GM13976 (cell line): ENCODE measurements around the gene TBL1XR1.
A peak's percentile ranks its signal among the peaks of the same experiment; 100 is the strongest.
"Not testable (repeated sequence)": the region's sequence is repeated elsewhere in the genome, so short reads cannot be mapped to it uniquely, and the experiment has no call there.

Experiments
- DNase-seq: peaks from one replicate; pipeline ENCODE4 v3.0.0; 2012; ENCODE audit warnings: low spot score
- CTCF ChIP-seq: IDR thresholded peaks from 2 replicates; pipeline ENCODE4 v1.5.1; 2012; ENCODE audit warnings: borderline replicate concordance, mild to moderate bottlenecking; ENCODE audit not compliant: insufficient read depth; ENCODE audit errors: extremely low read depth, missing control alignments, control extremely low read depth
- in situ Hi-C: fragments of 300-500 bp; cut with MboI; formaldehyde crosslinking; loops from one replicate; pipeline ENCODE4 v1.12.0; 2022; ENCODE audit warnings: low sequenced_read_pairs, mixed read lengths, inconsistent platforms; ENCODE audit not compliant: unreplicated experiment

The TBL1XR1 gene

DNA sequence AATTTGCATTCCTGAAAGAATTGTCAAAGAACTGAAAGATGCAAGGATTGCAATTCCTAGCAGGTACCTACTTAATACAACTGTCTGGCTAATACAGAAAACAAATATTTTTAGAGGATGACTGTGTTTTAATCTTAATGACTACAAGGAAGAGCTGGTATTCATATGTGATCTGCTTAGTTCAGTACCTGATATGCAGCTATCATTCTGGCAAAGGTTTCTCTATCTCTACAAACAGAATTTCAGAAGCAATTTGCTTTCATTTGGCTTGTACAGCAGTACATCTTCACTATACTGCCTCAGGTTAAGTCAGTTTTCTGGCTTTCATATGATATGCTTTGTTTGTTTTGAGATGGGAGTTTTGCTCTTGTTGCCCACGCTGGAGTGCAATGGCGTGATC lies 51.3 kb downstream of the TBL1XR1 start:
- no peak for DNase-seq
- no peak for TF ChIP-seq CTCF
- in situ Hi-C loops: no loop called here

- peak; percentile 38 for DNase-seq
- in situ Hi-C loops: no loop called here
- no peak for TF ChIP-seq CTCF
Measured at GRCh38 chr3:177145381-177145780, 51.9 kb downstream of the TBL1XR1 start.

DNA sequence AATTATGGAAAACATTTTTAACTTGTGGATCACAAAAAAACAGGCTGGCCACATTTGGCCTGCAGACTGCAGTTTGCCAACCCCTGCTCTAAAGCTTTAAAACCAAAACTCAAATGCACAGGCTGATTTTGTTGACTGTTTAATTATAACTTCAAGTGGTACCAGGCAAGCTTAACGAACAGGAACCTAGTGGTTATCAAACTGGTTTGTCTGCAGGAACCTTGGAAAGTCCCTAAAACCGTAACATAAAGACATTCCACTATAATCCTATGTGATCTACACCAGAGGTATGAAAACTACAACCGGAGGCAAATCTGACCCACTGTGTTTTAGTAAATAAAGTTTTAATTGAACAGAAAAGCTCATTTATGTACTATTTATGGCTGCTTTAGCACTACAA lies 52.4 kb downstream of the TBL1XR1 start:
- DNase-seq: peak; percentile 63
- no peak for TF ChIP-seq CTCF
- in situ Hi-C loops: no loop called here

- no peak for TF ChIP-seq CTCF
- no peak for DNase-seq
- in situ Hi-C loops: no loop called here
Measured at GRCh38 chr3:177141899-177142646, 55.2 kb downstream of the TBL1XR1 start.

GRCh38 chr3:177141471-177141870 lies 55.8 kb downstream of the TBL1XR1 start:
- in situ Hi-C loops: no loop called here

DNA sequence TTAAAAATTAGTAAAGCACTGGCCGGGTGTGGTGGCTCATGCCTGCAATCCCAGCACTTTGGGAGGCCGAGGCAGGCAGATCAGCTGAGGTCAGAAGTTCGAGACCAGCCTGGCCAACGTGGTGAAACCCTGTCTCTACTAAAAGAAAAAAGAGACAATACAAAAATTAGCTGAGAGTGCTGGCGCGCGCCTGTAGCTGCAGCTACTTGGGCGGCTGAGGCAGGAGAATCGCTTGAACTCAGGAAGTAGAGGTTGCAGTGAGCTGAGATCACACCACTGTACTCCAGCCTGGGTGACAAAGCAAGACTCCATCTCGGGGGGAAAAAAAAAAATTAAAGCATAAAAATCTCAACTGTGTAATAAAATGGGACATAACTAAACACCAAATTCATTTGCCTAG lies 58.1 kb downstream of the TBL1XR1 start:
- in situ Hi-C loops: not testable (repeated sequence)

More at GRCh38 chr3:177141471-177141870, 55.8 kb downstream of the TBL1XR1 start:
- TF ChIP-seq CTCF: no peak
- DNase-seq: no peak

GRCh38 chr3:177137774-177138705 lies 59.2 kb downstream of the TBL1XR1 start:
- in situ Hi-C loops: no loop called here
- DNase-seq: no peak
- TF ChIP-seq CTCF: no peak

More for the DNA sequence above, 58.1 kb downstream of the TBL1XR1 start:
- not testable (repeated sequence) for DNase-seq
